Neural cell (in vitro differentiated cells): ENCODE measurements around the gene QSOX2.

Experiments
- EZH2 ChIP-seq: fragments of 200-600, 300-800 bp; shearing (Covaris generic), sonication (generic); IDR thresholded peaks from 2 replicates; pipeline ENCODE4 v1.6.1; 2014; ENCODE audit warnings: antibody characterized with exemption, low read length, borderline replicate concordance, mild to moderate bottlenecking; ENCODE audit not compliant: insufficient read depth, poor library complexity, severe bottlenecking
- POLR2AphosphoS5 ChIP-seq: IDR thresholded peaks from 2 replicates; pipeline ENCODE4 v1.6.1; 2012
- SMC3 ChIP-seq: fragments of 450-650 bp; conservative IDR thresholded peaks from 2 replicates; pipeline ENCODE4 v1.6.1; 2014; ENCODE audit warnings: antibody characterized with exemption, mild to moderate bottlenecking, moderate library complexity; ENCODE audit not compliant: poor library complexity
- TF ChIP-seq, protein P1 (sequence below): fragments of 450-650 bp; IDR thresholded peaks from 2 replicates; pipeline ENCODE4 v1.5.1; 2014; ENCODE audit warnings: antibody characterized with exemption, mild to moderate bottlenecking, moderate library complexity; ENCODE audit not compliant: poor library complexity, severe bottlenecking

GRCh38 chr9:136261686-136262430 is 16.2 kb upstream of the QSOX2 start:
- TF ChIP-seq, protein P1, sequence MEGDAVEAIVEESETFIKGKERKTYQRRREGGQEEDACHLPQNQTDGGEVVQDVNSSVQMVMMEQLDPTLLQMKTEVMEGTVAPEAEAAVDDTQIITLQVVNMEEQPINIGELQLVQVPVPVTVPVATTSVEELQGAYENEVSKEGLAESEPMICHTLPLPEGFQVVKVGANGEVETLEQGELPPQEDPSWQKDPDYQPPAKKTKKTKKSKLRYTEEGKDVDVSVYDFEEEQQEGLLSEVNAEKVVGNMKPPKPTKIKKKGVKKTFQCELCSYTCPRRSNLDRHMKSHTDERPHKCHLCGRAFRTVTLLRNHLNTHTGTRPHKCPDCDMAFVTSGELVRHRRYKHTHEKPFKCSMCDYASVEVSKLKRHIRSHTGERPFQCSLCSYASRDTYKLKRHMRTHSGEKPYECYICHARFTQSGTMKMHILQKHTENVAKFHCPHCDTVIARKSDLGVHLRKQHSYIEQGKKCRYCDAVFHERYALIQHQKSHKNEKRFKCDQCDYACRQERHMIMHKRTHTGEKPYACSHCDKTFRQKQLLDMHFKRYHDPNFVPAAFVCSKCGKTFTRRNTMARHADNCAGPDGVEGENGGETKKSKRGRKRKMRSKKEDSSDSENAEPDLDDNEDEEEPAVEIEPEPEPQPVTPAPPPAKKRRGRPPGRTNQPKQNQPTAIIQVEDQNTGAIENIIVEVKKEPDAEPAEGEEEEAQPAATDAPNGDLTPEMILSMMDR, result no peak
- no peak for TF ChIP-seq EZH2
- no peak for TF ChIP-seq POLR2AphosphoS5
- TF ChIP-seq SMC3, result no peak
